Mesenteric fat pad (tissue), 1 donor: ENCODE measurements around the gene C1D. TPM values are rescaled to one million over a fixed set of nuclear protein-coding genes. Genes with fewer than 3 reads are reported as not detected.

ENCODE experiments used
- DNase-seq: peaks from one replicate; pipeline ENCODE4 v3.0.0-alpha.2; 2020; ENCODE audit warnings: low spot score
- total RNA-seq: library from RNA; stranded (reverse); fragmentation: NEBNext Ultra II Directional; extraction: Animal tissue kit (Norgen Biotek cat#: 25700); gene quantifications from one replicate; pipeline ENCODE4 v1.2.1, GENCODE V29; 2021
- donor health status: DM: yes; HTN: yes; CAD: no.

Gene C1D
- total RNA-seq, 1 donor from 2014 or later = 17.5 TPM

GRCh38 chr2:68059784-68060525, 2.8 kb downstream of the C1D start:
- DNase-seq = no peak

- no peak for DNase-seq
These were observed 5.0 kb downstream of the C1D start for GRCh38 chr2:68057658-68058396.

GRCh38 chr2:68052717-68053422, 9.9 kb downstream of the C1D start:
- no peak for DNase-seq

- no peak for DNase-seq
These were observed 12.5 kb downstream of the C1D start for GRCh38 chr2:68050353-68050752.

GRCh38 chr2:68046642-68047240, 16.1 kb downstream of the C1D start:
- DNase-seq = no peak

- no peak for DNase-seq
These were observed 16.6 kb downstream of the C1D start for GRCh38 chr2:68046224-68046623.

- DNase-seq = no peak
These were observed 17.5 kb downstream of the C1D start for GRCh38 chr2:68045342-68045741.

- DNase-seq = no peak
These were observed 18.7 kb downstream of the C1D start for GRCh38 chr2:68044099-68044498.

- no peak for DNase-seq
These were observed 19.1 kb downstream of the C1D start for GRCh38 chr2:68043695-68044094.

- no peak for DNase-seq
These were observed 19.8 kb downstream of the C1D start for GRCh38 chr2:68043032-68043431.

- no peak for DNase-seq
These were observed 21.0 kb downstream of the C1D start for GRCh38 chr2:68041704-68042245.

GRCh38 chr2:68040078-68040477, 22.7 kb downstream of the C1D start:
- no peak for DNase-seq

GRCh38 chr2:68039317-68039716, 23.5 kb downstream of the C1D start:
- no peak for DNase-seq

- no peak for DNase-seq
These were observed 30.1 kb downstream of the C1D start for GRCh38 chr2:68032702-68033101.

- DNase-seq = no peak
These were observed 31.2 kb downstream of the C1D start for GRCh38 chr2:68031542-68032160.

- no peak for DNase-seq
These were observed 31.8 kb downstream of the C1D start for GRCh38 chr2:68031043-68031442.

GRCh38 chr2:68030529-68030928, 32.3 kb downstream of the C1D start:
- DNase-seq = no peak

- no peak for DNase-seq
These were observed 34.8 kb downstream of the C1D start for GRCh38 chr2:68027959-68028358.

GRCh38 chr2:68024450-68024849, 38.4 kb downstream of the C1D start:
- no peak for DNase-seq

GRCh38 chr2:68023904-68024303, 38.9 kb downstream of the C1D start:
- DNase-seq = no peak

GRCh38 chr2:68018727-68019126, 44.1 kb downstream of the C1D start:
- no peak for DNase-seq
